SK-N-SH (cell line): ENCODE results near the gene PEA15. TPM values are rescaled to one million over a fixed set of nuclear protein-coding genes. Genes with fewer than 3 reads are reported as not detected.

Source experiments
- CTCF ChIA-PET: fragments of 300-600, 350-600 bp; formaldehyde crosslinking; extraction: SDS; loops from one replicate; lab custom pipeline; 2021; lab: Yijun Ruan, JAX
- POLR2A ChIA-PET: fragments of 350-600 bp; sonication (Branson Sonifier 250); formaldehyde crosslinking; extraction: SDS; loops from one replicate; lab custom pipeline; 2020; ENCODE audit warnings: antibody characterized with exemption, inconsistent platforms; lab: Yijun Ruan, JAX
- DNase-seq: peaks from one replicate; pipeline ENCODE4 v3.0.0; 2012
- H2AFZ ChIP-seq: fragments of 200-600 bp; sonication (generic); 2 replicates; pipeline ENCODE4 v1.8.1; 2016; ENCODE audit warnings: antibody characterized with exemption, mild to moderate bottlenecking, low read depth
- H3F3A ChIP-seq: fragments of 200-600 bp; sonication (generic); replicated peaks from 2 replicates; pipeline ENCODE3; 2016; ENCODE audit warnings: antibody characterized with exemption, mild to moderate bottlenecking; ENCODE audit not compliant: insufficient read depth
- H3K27ac ChIP-seq, 2 experiments: fragments of 200-500 bp in 1 of 2; fragments of 200-600 bp in 1 of 2; sonication (Bioruptor generic) in 1 of 2; sonication (generic), shearing (Covaris generic) in 1 of 2; 2 replicates each; pipeline versions ENCODE4 v1.5.1 to v1.6.1; 2014 to 2016; ENCODE audit warnings: low read depth in 2 of 2, inconsistent platforms in 1 of 2, low read length in 1 of 2, mild to moderate bottlenecking in 1 of 2, mixed read lengths in 1 of 2
- H3K27me3 ChIP-seq: fragments of 200-600 bp; sonication (generic), shearing (Covaris generic); 2 replicates; pipeline ENCODE4 v1.6.1; 2016; ENCODE audit warnings: mixed run types; ENCODE audit not compliant: insufficient read depth
- H3K36me3 ChIP-seq, 2 experiments: fragments of 200-500 bp in 1 of 2; fragments of 200-600 bp in 1 of 2; sonication (Bioruptor generic) in 1 of 2; sonication (generic) in 1 of 2; replicated peaks in 1 of 2; 2 replicates each; pipeline versions ENCODE3 to v1.5.1; 2014 to 2016; ENCODE audit warnings: low read length in 1 of 2, mild to moderate bottlenecking in 1 of 2; ENCODE audit not compliant: insufficient read depth in 2 of 2, control insufficient read depth in 1 of 2
- H3K4me1 ChIP-seq, 2 experiments: fragments of 200-500 bp in 1 of 2; fragments of 200-600 bp in 1 of 2; sonication (Bioruptor generic) in 1 of 2; sonication (generic), shearing (Covaris generic) in 1 of 2; 2 replicates each; pipeline versions ENCODE4 v1.5.1 to v1.6.1; 2014 to 2016; ENCODE audit warnings: low read depth in 1 of 2, low read length in 1 of 2, mixed run types in 1 of 2; ENCODE audit not compliant: insufficient read depth in 2 of 2, control insufficient read depth in 1 of 2
- H3K4me2 ChIP-seq: fragments of 200-600 bp; sonication (generic), shearing (Covaris generic); 2 replicates; pipeline ENCODE4 v1.6.1; 2017; ENCODE audit warnings: mixed run types
- H3K4me3 ChIP-seq, 2 experiments: fragments of 200-500 bp in 1 of 2; fragments of 200-600 bp in 1 of 2; sonication (Bioruptor generic) in 1 of 2; sonication (generic), shearing (Covaris generic) in 1 of 2; 2 replicates each; pipeline versions ENCODE4 v1.5.1 to v1.8.1; 2014 to 2016; ENCODE audit warnings: low read depth in 2 of 2, inconsistent platforms in 1 of 2, low read length in 1 of 2, mild to moderate bottlenecking in 1 of 2, mixed read lengths in 1 of 2, moderate library complexity in 1 of 2
- H3K79me2 ChIP-seq: fragments of 200-600 bp; sonication (generic); 2 replicates; pipeline ENCODE4 v1.8.1; 2017; ENCODE audit warnings: mild to moderate bottlenecking; ENCODE audit not compliant: insufficient read depth
- H3K9ac ChIP-seq: fragments of 200-600 bp; sonication (generic); 2 replicates; pipeline ENCODE4 v1.6.1; 2017; ENCODE audit warnings: mixed run types
- H3K9me2 ChIP-seq: fragments of 200-600 bp; sonication (generic); 2 replicates; pipeline ENCODE4 v1.6.1; 2017; ENCODE audit warnings: mixed run types
- H3K9me3 ChIP-seq: fragments of 200-600 bp; sonication (generic); 2 replicates; pipeline ENCODE4 v1.6.1; 2017; ENCODE audit warnings: mixed run types, mild to moderate bottlenecking, moderate library complexity
- H4K20me1 ChIP-seq: fragments of 200-600 bp; sonication (generic); 2 replicates; pipeline ENCODE4 v1.6.1; 2017; ENCODE audit warnings: mild to moderate bottlenecking, mixed run types; ENCODE audit not compliant: insufficient read depth
- ELF1 ChIP-seq: IDR thresholded peaks from 2 replicates; pipeline ENCODE4 v1.4.0; 2012
- FOXJ3 ChIP-seq: sonication (generic); formaldehyde crosslinking; IDR thresholded peaks from 2 replicates; pipeline ENCODE4 v1.5.1; 2020; ENCODE audit warnings: mild to moderate bottlenecking, missing genetic modification reagents
- GATA2 ChIP-seq: sonication (generic); formaldehyde crosslinking; IDR thresholded peaks from 2 replicates; pipeline ENCODE4 v1.5.0; 2020; ENCODE audit warnings: mild to moderate bottlenecking, missing genetic modification reagents
- MEF2A ChIP-seq: IDR thresholded peaks from 2 replicates; pipeline ENCODE4 v1.4.0; 2012; ENCODE audit warnings: low read depth, borderline replicate concordance
- MXI1 ChIP-seq: IDR thresholded peaks from 2 replicates; pipeline ENCODE4 v1.6.1; 2012; ENCODE audit warnings: mild to moderate bottlenecking, low read depth, low read length, improper control_type of control experiment
- RAD21 ChIP-seq: IDR thresholded peaks from 2 replicates; pipeline ENCODE4 v1.6.1; 2012; ENCODE audit warnings: mild to moderate bottlenecking, low read length
- SIN3A ChIP-seq: IDR thresholded peaks from 2 replicates; pipeline ENCODE4 v1.6.1; 2012; ENCODE audit warnings: low read depth, mild to moderate bottlenecking, low read length, moderate library complexity, borderline replicate concordance
- SMC3 ChIP-seq: IDR thresholded peaks from 2 replicates; pipeline ENCODE4 v1.6.1; 2012; ENCODE audit warnings: low read depth, low read length, improper control_type of control experiment
- TAF1 ChIP-seq: IDR thresholded peaks from 2 replicates; pipeline ENCODE4 v1.6.1; 2012; ENCODE audit warnings: low read depth, mild to moderate bottlenecking, low read length, moderate library complexity, borderline replicate concordance
- TCF12 ChIP-seq: IDR thresholded peaks from 2 replicates; pipeline ENCODE4 v1.4.0; 2012
- TEAD4 ChIP-seq: IDR thresholded peaks from 2 replicates; pipeline ENCODE4 v1.4.0; 2012; ENCODE audit warnings: mild to moderate bottlenecking, borderline replicate concordance; ENCODE audit not compliant: insufficient read depth
- WGBS: methylation state at CpG from one replicate; pipeline ENCODE4 v1.1.6; 2017; ENCODE audit warnings: low lambda C conversion rate; 5-methylcytosine and 5-hydroxymethylcytosine counted together
- polyA plus RNA-seq, 3 experiments: library from polyadenylated mRNA; depleted of rRNA; stranded (reverse); fragments of >200 nt; gene quantifications; 2 replicates each; pipeline ENCODE4 v1.2.3, GENCODE V29; 2012
- TF ChIP-seq, protein P1 (sequence below): IDR thresholded peaks from 2 replicates; pipeline ENCODE4 v1.6.1; 2012; ENCODE audit warnings: mild to moderate bottlenecking, low read depth, low read length, moderate library complexity
- TF ChIP-seq, protein P2 (sequence below): IDR thresholded peaks from 2 replicates; pipeline ENCODE4; 2012
- TF ChIP-seq, protein P3 (sequence below): fragments of 150-350 bp; IDR thresholded peaks from 2 replicates; pipeline ENCODE4 v1.6.1; 2017; ENCODE audit warnings: antibody characterized with exemption, low read length, low read depth, borderline replicate concordance
- TF ChIP-seq, protein P4 (sequence below): IDR thresholded peaks from 2 replicates; pipeline ENCODE4 v1.4.0; 2012; ENCODE audit warnings: low read depth, borderline replicate concordance

PEA15 gene
- polyA plus RNA-seq, 1 of the 3 experiments (the other 2 are of a cell fraction): 322 TPM

DNA sequence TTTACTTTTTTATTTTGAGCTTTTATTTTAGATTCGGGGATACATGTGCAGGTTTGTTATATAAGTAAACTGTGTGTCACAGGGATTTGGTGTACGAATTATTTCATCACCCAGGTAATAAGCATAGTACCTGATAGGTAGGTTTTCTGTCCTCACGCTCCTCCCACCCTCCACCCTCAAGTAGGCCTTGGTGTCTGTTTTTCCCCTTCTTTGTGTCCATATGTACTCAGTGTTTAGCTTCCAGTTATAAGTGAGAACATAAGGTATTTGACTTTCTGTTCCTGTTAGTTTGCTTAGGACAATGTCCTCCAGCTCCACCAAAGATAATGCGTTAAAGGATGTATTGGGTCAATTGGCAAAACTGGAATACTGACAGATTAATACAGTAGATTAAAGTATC, 48.0 kb upstream of the PEA15 start:
- no peaks in the 10 kb centered on the region for H3K9me2 ChIP-seq
- CTCF ChIA-PET: interaction anchor here (1.2 to 2.1 kb wide), 3 partner anchors 9 to 56 kb away, joined by 3 to 4 read pairs (median 3); no protein-coding TSS in a partner anchor
- no peak overlapping the region for H3K9ac ChIP-seq
- H3K36me3 ChIP-seq: no peaks in the 10 kb centered on the region
- no peak overlapping the region for H2AFZ ChIP-seq
- WGBS: 62% methylated on average over 4 of the region's 4 CpGs
- POLR2A ChIA-PET: no interaction called here
- no peak overlapping the region for H3K27ac ChIP-seq
- no peaks in the 10 kb centered on the region for H3K9me3 ChIP-seq
- no peaks in the 10 kb centered on the region for H3K79me2 ChIP-seq
- H3K4me2 ChIP-seq: no peak overlapping the region
- H3K27me3 ChIP-seq: no peaks in the 10 kb centered on the region; the same call in 1 of the 2 replicates
- no peak overlapping the region for H3K4me3 ChIP-seq
- H4K20me1 ChIP-seq: no peaks in the 10 kb centered on the region
- no peaks in the 10 kb centered on the region for H3F3A ChIP-seq
- H3K4me1 ChIP-seq: no peaks in the 10 kb centered on the region
- no peak for DNase-seq
- TF ChIP-seq RAD21: no peak
- TF ChIP-seq TCF12: no peak
- TF ChIP-seq, protein P1, sequence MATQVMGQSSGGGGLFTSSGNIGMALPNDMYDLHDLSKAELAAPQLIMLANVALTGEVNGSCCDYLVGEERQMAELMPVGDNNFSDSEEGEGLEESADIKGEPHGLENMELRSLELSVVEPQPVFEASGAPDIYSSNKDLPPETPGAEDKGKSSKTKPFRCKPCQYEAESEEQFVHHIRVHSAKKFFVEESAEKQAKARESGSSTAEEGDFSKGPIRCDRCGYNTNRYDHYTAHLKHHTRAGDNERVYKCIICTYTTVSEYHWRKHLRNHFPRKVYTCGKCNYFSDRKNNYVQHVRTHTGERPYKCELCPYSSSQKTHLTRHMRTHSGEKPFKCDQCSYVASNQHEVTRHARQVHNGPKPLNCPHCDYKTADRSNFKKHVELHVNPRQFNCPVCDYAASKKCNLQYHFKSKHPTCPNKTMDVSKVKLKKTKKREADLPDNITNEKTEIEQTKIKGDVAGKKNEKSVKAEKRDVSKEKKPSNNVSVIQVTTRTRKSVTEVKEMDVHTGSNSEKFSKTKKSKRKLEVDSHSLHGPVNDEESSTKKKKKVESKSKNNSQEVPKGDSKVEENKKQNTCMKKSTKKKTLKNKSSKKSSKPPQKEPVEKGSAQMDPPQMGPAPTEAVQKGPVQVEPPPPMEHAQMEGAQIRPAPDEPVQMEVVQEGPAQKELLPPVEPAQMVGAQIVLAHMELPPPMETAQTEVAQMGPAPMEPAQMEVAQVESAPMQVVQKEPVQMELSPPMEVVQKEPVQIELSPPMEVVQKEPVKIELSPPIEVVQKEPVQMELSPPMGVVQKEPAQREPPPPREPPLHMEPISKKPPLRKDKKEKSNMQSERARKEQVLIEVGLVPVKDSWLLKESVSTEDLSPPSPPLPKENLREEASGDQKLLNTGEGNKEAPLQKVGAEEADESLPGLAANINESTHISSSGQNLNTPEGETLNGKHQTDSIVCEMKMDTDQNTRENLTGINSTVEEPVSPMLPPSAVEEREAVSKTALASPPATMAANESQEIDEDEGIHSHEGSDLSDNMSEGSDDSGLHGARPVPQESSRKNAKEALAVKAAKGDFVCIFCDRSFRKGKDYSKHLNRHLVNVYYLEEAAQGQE: no peak
- TF ChIP-seq TAF1: no peak
- TF ChIP-seq TEAD4: no peak
- no peak for TF ChIP-seq MXI1
- TF ChIP-seq SIN3A: no peak
- no peak for TF ChIP-seq MEF2A
- TF ChIP-seq GATA2 (CRISPR knock-in tag): no peak
- TF ChIP-seq, protein P2, sequence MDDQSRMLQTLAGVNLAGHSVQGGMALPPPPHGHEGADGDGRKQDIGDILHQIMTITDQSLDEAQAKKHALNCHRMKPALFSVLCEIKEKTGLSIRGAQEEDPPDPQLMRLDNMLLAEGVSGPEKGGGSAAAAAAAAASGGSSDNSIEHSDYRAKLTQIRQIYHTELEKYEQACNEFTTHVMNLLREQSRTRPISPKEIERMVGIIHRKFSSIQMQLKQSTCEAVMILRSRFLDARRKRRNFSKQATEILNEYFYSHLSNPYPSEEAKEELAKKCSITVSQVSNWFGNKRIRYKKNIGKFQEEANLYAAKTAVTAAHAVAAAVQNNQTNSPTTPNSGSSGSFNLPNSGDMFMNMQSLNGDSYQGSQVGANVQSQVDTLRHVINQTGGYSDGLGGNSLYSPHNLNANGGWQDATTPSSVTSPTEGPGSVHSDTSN: no peak
- TF ChIP-seq, protein P3, sequence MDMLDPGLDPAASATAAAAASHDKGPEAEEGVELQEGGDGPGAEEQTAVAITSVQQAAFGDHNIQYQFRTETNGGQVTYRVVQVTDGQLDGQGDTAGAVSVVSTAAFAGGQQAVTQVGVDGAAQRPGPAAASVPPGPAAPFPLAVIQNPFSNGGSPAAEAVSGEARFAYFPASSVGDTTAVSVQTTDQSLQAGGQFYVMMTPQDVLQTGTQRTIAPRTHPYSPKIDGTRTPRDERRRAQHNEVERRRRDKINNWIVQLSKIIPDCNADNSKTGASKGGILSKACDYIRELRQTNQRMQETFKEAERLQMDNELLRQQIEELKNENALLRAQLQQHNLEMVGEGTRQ: no peak
- TF ChIP-seq SMC3: no peak
- TF ChIP-seq, protein P4, sequence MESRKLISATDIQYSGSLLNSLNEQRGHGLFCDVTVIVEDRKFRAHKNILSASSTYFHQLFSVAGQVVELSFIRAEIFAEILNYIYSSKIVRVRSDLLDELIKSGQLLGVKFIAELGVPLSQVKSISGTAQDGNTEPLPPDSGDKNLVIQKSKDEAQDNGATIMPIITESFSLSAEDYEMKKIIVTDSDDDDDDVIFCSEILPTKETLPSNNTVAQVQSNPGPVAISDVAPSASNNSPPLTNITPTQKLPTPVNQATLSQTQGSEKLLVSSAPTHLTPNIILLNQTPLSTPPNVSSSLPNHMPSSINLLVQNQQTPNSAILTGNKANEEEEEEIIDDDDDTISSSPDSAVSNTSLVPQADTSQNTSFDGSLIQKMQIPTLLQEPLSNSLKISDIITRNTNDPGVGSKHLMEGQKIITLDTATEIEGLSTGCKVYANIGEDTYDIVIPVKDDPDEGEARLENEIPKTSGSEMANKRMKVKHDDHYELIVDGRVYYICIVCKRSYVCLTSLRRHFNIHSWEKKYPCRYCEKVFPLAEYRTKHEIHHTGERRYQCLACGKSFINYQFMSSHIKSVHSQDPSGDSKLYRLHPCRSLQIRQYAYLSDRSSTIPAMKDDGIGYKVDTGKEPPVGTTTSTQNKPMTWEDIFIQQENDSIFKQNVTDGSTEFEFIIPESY: no peak
- no peak for TF ChIP-seq FOXJ3 (CRISPR knock-in tag)
- TF ChIP-seq ELF1: no peak
